T-helper 17 cell (primary cell): Measurements from ENCODE around the gene RBM47. TPM values are rescaled to one million over a fixed set of nuclear protein-coding genes. Genes with fewer than 3 reads are reported as not detected.

Experiments
- total RNA-seq, 4 donors: library from RNA in 2 of 4; stranded (reverse) in 2 of 4; gene quantifications; one replicate each; pipeline ENCODE4 v1.2.3 and lab custom pipeline; 2022 to 2026

RBM47 gene
- total RNA-seq, 2 donors from 2014 or later: 0.91 to 3.4 TPM

Other genes with a start within 250 kb of the RBM47 start
- 1 to 10 TPM in 1 of 2 donors, not detected in 1; 1.2 TPM for gene NSUN7, start 120.1 kb upstream of the RBM47 start, total RNA-seq